Measurements from ENCODE around the gene NTMT1.

DNA sequence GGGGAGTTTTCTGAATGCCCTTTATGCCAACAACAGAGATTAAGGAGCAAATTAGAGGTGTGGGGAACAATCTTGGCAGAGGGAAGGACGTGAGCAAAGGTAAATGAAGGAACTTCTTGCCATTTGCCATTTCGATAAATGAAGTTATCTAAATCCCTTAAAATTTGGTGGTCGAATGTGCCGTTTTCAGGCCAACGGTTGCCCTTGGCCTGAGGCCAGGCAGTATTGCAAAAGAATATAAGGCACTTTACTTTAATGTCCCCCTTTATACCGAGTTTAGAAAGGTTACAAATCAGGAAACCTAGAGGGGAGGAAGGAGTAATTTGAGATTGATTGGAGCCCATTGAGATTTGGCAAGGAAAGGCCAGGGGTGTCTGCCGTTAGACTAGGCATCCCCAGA lies 31.3 kb upstream of the NTMT1 start:
- TF ChIP-seq EZH2 (IDR thresholded peaks at IDR 0.05; ENCODE audit: borderline replicate concordance) = no peak
- TF ChIP-seq, protein P1, sequence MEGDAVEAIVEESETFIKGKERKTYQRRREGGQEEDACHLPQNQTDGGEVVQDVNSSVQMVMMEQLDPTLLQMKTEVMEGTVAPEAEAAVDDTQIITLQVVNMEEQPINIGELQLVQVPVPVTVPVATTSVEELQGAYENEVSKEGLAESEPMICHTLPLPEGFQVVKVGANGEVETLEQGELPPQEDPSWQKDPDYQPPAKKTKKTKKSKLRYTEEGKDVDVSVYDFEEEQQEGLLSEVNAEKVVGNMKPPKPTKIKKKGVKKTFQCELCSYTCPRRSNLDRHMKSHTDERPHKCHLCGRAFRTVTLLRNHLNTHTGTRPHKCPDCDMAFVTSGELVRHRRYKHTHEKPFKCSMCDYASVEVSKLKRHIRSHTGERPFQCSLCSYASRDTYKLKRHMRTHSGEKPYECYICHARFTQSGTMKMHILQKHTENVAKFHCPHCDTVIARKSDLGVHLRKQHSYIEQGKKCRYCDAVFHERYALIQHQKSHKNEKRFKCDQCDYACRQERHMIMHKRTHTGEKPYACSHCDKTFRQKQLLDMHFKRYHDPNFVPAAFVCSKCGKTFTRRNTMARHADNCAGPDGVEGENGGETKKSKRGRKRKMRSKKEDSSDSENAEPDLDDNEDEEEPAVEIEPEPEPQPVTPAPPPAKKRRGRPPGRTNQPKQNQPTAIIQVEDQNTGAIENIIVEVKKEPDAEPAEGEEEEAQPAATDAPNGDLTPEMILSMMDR (IDR thresholded peaks at IDR 0.05; ENCODE audit: poor library complexity) = no peak
- no peak for TF ChIP-seq EZH2phosphoT487 (IDR thresholded peaks at IDR 0.05; ENCODE audit: low read depth, severe bottlenecking, unreplicated experiment)

Measured in hepatocyte (in vitro differentiated cells).